RWPE1 (cell line): ENCODE measurements around the gene ISM2.

ENCODE experiments used
- CTCF ChIA-PET: fragments of 350-600 bp; sonication (Branson Sonifier 250); formaldehyde crosslinking; extraction: SDS; loops from one replicate; lab custom pipeline; 2021; lab: Yijun Ruan, JAX
- POLR2A ChIA-PET: fragments of 400-600 bp; formaldehyde crosslinking; extraction: SDS; loops from one replicate; lab custom pipeline; 2020; ENCODE audit warnings: antibody characterized with exemption; ENCODE audit not compliant: low non-redundant PET; lab: Yijun Ruan, JAX
- DNase-seq: peaks from one replicate; pipeline ENCODE4 v3.0.0; 2012; ENCODE audit warnings: low spot score
- H3K27ac ChIP-seq: fragments of 450-650 bp; 2 replicates; pipeline ENCODE4 v1.5.1; 2017
- TF ChIP-seq, protein P1 (sequence below): fragments of 450-650 bp; conservative IDR thresholded peaks from 2 replicates; pipeline ENCODE4 v1.5.1; 2017; ENCODE audit warnings: low read depth, mild to moderate bottlenecking

The ISM2 gene

DNA sequence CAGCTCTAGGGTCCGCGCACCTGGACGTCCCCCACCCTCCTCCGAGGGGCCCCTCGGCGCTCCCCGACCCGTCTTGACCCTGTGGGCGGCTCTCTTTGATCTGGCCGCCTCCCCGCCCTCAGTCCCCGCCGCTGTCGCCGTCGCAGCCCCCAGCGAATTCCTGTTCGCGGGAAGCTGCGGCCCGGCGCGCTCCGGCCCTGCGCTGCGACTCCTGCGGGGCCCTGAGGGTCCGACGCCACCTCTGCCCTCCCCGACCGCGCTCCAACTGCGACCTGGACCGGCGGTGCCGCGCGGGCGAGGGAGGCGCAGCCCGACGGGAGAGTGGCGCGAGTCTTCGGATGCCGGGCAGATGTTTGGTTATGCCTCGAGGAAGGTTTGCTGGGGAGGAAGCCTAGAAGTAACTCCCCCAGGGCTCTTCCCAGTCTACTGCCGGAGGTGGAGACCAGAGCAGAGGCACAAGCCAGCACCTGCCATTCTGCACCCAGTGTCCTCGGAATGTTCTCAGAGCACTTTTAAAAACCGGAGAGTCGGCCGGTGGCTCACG, 440 bp upstream of the ISM2 start:
- CTCF ChIA-PET: interaction anchor here (0.6 kb wide), 2 partner anchors 9 to 30 kb away, joined by 3 to 4 read pairs; no protein-coding TSS in a partner anchor
- POLR2A ChIA-PET: no interaction called here
- TF ChIP-seq, protein P1, sequence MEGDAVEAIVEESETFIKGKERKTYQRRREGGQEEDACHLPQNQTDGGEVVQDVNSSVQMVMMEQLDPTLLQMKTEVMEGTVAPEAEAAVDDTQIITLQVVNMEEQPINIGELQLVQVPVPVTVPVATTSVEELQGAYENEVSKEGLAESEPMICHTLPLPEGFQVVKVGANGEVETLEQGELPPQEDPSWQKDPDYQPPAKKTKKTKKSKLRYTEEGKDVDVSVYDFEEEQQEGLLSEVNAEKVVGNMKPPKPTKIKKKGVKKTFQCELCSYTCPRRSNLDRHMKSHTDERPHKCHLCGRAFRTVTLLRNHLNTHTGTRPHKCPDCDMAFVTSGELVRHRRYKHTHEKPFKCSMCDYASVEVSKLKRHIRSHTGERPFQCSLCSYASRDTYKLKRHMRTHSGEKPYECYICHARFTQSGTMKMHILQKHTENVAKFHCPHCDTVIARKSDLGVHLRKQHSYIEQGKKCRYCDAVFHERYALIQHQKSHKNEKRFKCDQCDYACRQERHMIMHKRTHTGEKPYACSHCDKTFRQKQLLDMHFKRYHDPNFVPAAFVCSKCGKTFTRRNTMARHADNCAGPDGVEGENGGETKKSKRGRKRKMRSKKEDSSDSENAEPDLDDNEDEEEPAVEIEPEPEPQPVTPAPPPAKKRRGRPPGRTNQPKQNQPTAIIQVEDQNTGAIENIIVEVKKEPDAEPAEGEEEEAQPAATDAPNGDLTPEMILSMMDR: no peak
- no peak overlapping the region for H3K27ac ChIP-seq
- DNase-seq: no peak

DNA sequence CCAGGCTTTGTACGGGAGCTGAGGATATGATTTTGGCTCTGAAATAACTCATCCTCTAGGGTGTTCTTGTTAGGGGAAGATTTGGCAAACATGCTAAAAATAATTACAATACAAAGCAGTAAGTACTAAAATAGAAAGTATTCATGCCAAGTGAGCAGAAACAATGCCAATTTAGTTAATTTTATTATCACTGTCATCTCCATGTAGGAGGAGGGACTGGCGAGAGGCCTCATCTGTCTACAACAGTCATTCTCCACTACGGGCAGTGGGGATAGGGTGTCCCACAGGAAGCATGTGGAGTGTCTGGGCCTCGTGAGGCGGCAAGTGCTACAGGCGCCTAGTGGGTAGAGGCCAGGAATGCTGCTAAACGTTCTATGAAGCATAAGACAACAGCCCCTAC, 3.3 kb downstream of the ISM2 start:
- ChIA-PET POLR2A (no interaction called here), CTCF (no interaction called here)
- DNase-seq: no peak
- TF ChIP-seq, protein P1: no peak
- no peak overlapping the region for H3K27ac ChIP-seq

DNA sequence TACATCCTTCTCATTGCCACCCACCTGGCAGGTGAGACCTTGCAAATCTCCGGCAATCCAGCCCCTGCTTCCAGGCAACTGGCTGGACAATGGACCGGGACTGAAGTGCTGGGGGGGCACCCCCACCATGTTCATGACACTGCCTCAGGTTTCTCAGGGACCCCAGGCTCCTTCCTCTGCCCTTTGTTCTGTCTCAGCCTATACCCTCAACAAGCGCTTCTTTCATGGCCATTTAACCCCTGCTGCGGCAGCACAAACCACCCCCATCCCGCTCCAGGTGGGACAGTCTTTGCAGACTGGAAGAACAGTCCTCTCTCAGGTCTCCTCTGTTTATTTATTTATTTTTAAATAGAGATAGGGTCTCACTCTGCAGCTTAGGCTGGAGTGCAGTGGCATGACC, 7.6 kb downstream of the ISM2 start:
- no peak for DNase-seq
- CTCF ChIA-PET: no interaction called here
- TF ChIP-seq, protein P1: no peak
- POLR2A ChIA-PET: no interaction called here
- no peak overlapping the region for H3K27ac ChIP-seq

DNA sequence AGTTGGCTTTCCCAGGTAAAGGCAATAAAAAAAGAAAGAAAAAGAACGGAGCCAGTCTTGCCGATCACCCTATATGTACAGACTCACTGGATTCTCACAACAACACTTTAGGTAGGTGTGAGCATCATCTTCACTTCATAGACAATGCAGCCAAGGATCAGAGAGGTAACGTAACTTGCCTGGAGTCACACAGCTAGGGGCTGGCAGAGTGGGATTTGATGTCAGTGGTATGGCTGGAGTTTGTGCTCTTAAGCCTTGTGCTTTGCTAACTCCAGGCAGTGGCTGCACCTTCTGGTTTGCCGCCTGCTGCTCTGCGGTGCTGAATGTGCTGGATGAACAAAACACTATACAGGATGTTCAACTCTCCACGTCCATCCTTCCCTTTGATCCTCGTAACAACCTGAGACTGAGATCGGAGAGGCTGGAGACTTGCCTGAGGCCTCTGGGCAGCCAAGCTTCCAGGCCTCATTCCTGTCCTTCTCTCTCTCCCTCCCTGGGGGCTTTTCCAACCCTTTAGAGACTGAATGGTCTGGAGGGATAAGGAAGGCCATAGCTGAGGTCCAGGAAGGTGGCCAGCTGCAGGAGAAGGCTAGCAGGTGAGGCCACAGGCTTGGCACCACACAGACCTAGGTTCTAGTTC, 8.1 kb downstream of the ISM2 start:
- POLR2A ChIA-PET: no interaction called here
- TF ChIP-seq, protein P1: no peak
- no peak overlapping the region for H3K27ac ChIP-seq
- CTCF ChIA-PET: no interaction called here
- no peak for DNase-seq

DNA sequence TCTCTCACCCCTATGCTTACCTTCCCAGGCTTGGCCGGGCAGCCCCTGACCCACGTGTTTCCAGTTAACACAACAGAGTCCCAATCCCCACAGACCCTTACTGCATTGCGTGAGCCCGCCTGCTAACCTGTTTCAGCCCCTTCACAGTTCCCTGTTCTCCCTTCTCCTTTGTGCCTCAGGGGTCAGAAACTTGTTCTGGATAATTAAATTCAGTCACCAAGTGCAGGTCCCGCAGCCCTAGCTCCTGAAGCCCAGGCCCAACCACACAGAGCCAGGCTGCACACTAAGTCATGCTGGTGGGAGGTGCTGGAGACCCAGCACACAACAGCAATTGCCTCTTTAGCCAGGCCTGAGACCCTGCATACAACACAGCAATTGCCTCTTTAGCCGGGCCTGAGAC, 9.6 kb downstream of the ISM2 start:
- POLR2A ChIA-PET: no interaction called here
- no peak overlapping the region for H3K27ac ChIP-seq
- CTCF ChIA-PET: no interaction called here
- TF ChIP-seq, protein P1: no peak
- DNase-seq: no peak

DNA sequence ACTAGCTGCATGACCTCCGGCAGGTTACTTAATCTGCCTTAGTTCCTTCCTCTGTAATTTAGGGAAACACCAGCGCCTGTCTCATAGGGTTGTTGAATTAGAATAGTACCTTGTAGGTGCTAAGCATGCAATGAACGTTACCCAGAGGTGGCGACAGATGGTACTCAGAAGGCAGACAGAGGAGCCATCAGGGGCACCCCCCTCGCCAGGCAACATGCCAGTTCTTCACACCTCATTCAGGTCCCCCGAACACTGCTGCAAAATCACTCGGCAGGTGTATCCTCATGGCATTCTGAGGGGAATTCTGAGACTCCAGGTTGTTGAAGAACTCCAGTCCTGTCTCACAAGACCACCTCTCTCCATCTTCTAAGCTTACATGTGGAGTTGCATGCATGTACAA, 10.1 kb downstream of the ISM2 start:
- DNase-seq: no peak
- CTCF ChIA-PET: no interaction called here

More for the DNA sequence above, 10.1 kb downstream of the ISM2 start:
- POLR2A ChIA-PET: no interaction called here
- H3K27ac ChIP-seq: no peak overlapping the region
- TF ChIP-seq, protein P1: no peak
